GM18502 (cell line): Measurements from ENCODE around the gene CLASP1.
A peak's percentile ranks its signal among the peaks of the same experiment; 100 is the strongest.
"Not testable (repeated sequence)": the region's sequence is repeated elsewhere in the genome, so short reads cannot be mapped to it uniquely, and the experiment has no call there.

Experiments used
- ATAC-seq: cut with Tn5 transposase; IDR thresholded peaks from one replicate; pipeline ENCODE4 v1.9.1; 2021; ENCODE audit warnings: mild to moderate bottlenecking; ENCODE audit not compliant: unreplicated experiment, poor library complexity

Gene CLASP1

GRCh38 chr2:121342751-121343150 lies 306.5 kb downstream of the CLASP1 start:
- no peak for ATAC-seq

GRCh38 chr2:121340926-121341325 lies 308.3 kb downstream of the CLASP1 start:
- no peak for ATAC-seq

GRCh38 chr2:121338281-121338680 lies 311.0 kb downstream of the CLASP1 start:
- no peak for ATAC-seq

GRCh38 chr2:121336528-121337294 lies 312.6 kb downstream of the CLASP1 start:
- ATAC-seq, result no peak

GRCh38 chr2:121335294-121336290 lies 313.7 kb downstream of the CLASP1 start:
- ATAC-seq, result no peak

GRCh38 chr2:121334581-121335293 lies 314.5 kb downstream of the CLASP1 start:
- ATAC-seq, result no peak

- ATAC-seq, result peak; percentile 91
These were observed 315.3 kb downstream of the CLASP1 start for GRCh38 chr2:121333834-121334558.

GRCh38 chr2:121333231-121333630 lies 316.0 kb downstream of the CLASP1 start:
- ATAC-seq, result no peak

- not testable (repeated sequence) for ATAC-seq
These were observed 317.9 kb downstream of the CLASP1 start for GRCh38 chr2:121331324-121331723.

- no peak for ATAC-seq
These were observed 318.3 kb downstream of the CLASP1 start for GRCh38 chr2:121330921-121331320.

- no peak for ATAC-seq
These were observed 319.5 kb downstream of the CLASP1 start for GRCh38 chr2:121329786-121330185.

GRCh38 chr2:121326628-121327027 lies 322.6 kb downstream of the CLASP1 start:
- no peak for ATAC-seq

- no peak for ATAC-seq
These were observed 324.7 kb downstream of the CLASP1 start for GRCh38 chr2:121324601-121325000.

GRCh38 chr2:121321476-121321875 lies 327.8 kb downstream of the CLASP1 start:
- no peak for ATAC-seq

GRCh38 chr2:121319941-121320340 lies 329.3 kb downstream of the CLASP1 start:
- no peak for ATAC-seq

GRCh38 chr2:121316986-121317385 lies 332.3 kb downstream of the CLASP1 start:
- no peak for ATAC-seq

GRCh38 chr2:121313701-121314100 lies 335.6 kb downstream of the CLASP1 start:
- not testable (repeated sequence) for ATAC-seq

- peak; percentile 86 for ATAC-seq
These were observed 339.5 kb downstream of the CLASP1 start for GRCh38 chr2:121309801-121310200.

- no peak for ATAC-seq
These were observed 339.9 kb downstream of the CLASP1 start for GRCh38 chr2:121309323-121309722.

GRCh38 chr2:121307048-121307447 lies 342.2 kb downstream of the CLASP1 start:
- ATAC-seq, result no peak
